ENCODE measurements around the gene CHTF18.

CHTF18 gene

GRCh38 chr16:830871-831570 lies 42.6 kb downstream of the CHTF18 start:
- no peaks in the 10 kb centered on the region for H3K79me1 ChIP-seq (ENCODE audit: low read length)
- no peak overlapping the region for H3K18ac ChIP-seq (ENCODE audit: low read length)
- no peak overlapping the region for H4K8ac ChIP-seq (ENCODE audit: low read depth, low read length)
- no peak for DNase-seq
- H2BK15ac ChIP-seq (replicated peaks; ENCODE audit: low read depth), result no peak overlapping the region
- no CpG with 5 or more reads among the region's 24 CpGs for WGBS (ENCODE audit: extremely low coverage, insufficient coverage, low lambda C conversion rate)
- no peaks in the 10 kb centered on the region for H3K4me1 ChIP-seq (ENCODE audit: control insufficient read depth, low read depth, low read length)
- no peaks in the 10 kb centered on the region for H3K79me2 ChIP-seq (ENCODE audit: control insufficient read depth, insufficient read depth, low read length)
- H3K36me3 ChIP-seq (ENCODE audit: control insufficient read depth, insufficient read depth, low read length), result no peaks in the 10 kb centered on the region
- no peak overlapping the region for H2BK5ac ChIP-seq (ENCODE audit: low read length)
- no peak overlapping the region for H4K5ac ChIP-seq (ENCODE audit: low read length)
- no peak overlapping the region for H3K4me3 ChIP-seq (ENCODE audit: low read length)
- H2BK120ac ChIP-seq (ENCODE audit: low read depth, low read length), result no peak overlapping the region
- no peak overlapping the region for H3K27ac ChIP-seq (ENCODE audit: low read depth, low read length)
- no peak overlapping the region for H3K4ac ChIP-seq (ENCODE audit: low read depth, low read length)
- H3K56ac ChIP-seq (ENCODE audit: low read length), result no peak overlapping the region
- no peak overlapping the region for H3K4me2 ChIP-seq (ENCODE audit: low read length)
- H3K27me3 ChIP-seq (ENCODE audit: insufficient read depth, low read length, poor library complexity), result no peaks in the 10 kb centered on the region
- no peak overlapping the region for H2AK5ac ChIP-seq (ENCODE audit: low read length)
- no peak overlapping the region for H3K9ac ChIP-seq (ENCODE audit: low read length)
- H3K23ac ChIP-seq (ENCODE audit: low read length), result no peak overlapping the region

- Histone ChIP-seq H4K5ac (ENCODE audit: low read length) (no peak overlapping the region), H3K9ac (ENCODE audit: low read length) (no peak overlapping the region), H3K79me2 (ENCODE audit: control insufficient read depth, insufficient read depth, low read length) (no peaks in the 10 kb centered on the region), H3K4me1 (ENCODE audit: control insufficient read depth, low read depth, low read length) (no peaks in the 10 kb centered on the region), H2AK5ac (ENCODE audit: low read length) (no peak overlapping the region), H3K4me3 (ENCODE audit: low read length) (no peak overlapping the region), H3K18ac (ENCODE audit: low read length) (no peak overlapping the region), H2BK5ac (ENCODE audit: low read length) (no peak overlapping the region), H2BK120ac (ENCODE audit: low read depth, low read length) (no peak overlapping the region), H3K4me2 (ENCODE audit: low read length) (no peak overlapping the region), H3K23ac (ENCODE audit: low read length) (no peak overlapping the region), H2BK15ac (replicated peaks; ENCODE audit: low read depth) (no peak overlapping the region), H3K36me3 (ENCODE audit: control insufficient read depth, insufficient read depth, low read length) (no peaks in the 10 kb centered on the region), H3K27ac (ENCODE audit: low read depth, low read length) (no peak overlapping the region), H3K27me3 (ENCODE audit: insufficient read depth, low read length, poor library complexity) (no peaks in the 10 kb centered on the region), H3K79me1 (ENCODE audit: low read length) (no peaks in the 10 kb centered on the region), H3K56ac (ENCODE audit: low read length) (no peak overlapping the region), H4K8ac (ENCODE audit: low read depth, low read length) (no peak overlapping the region), H3K4ac (ENCODE audit: low read depth, low read length) (no peak overlapping the region)
- no peak for DNase-seq
- WGBS (ENCODE audit: extremely low coverage, insufficient coverage, low lambda C conversion rate), result no CpG with 5 or more reads among the region's 27 CpGs
Measured at GRCh38 chr16:831571-832413, 43.4 kb downstream of the CHTF18 start.

GRCh38 chr16:832652-833336 lies 44.4 kb downstream of the CHTF18 start:
- H3K4me1 ChIP-seq (ENCODE audit: control insufficient read depth, low read depth, low read length), result no peaks in the 10 kb centered on the region
- DNase-seq, result no peak
- no peaks in the 10 kb centered on the region for H3K79me2 ChIP-seq (ENCODE audit: control insufficient read depth, insufficient read depth, low read length)
- no peak overlapping the region for H3K18ac ChIP-seq (ENCODE audit: low read length)
- no peak overlapping the region for H3K4me2 ChIP-seq (ENCODE audit: low read length)
- no peak overlapping the region for H2AK5ac ChIP-seq (ENCODE audit: low read length)
- H3K27me3 ChIP-seq (ENCODE audit: insufficient read depth, low read length, poor library complexity), result no peaks in the 10 kb centered on the region
- H3K56ac ChIP-seq (ENCODE audit: low read length), result no peak overlapping the region
- no peak overlapping the region for H3K23ac ChIP-seq (ENCODE audit: low read length)
- no peak overlapping the region for H3K9ac ChIP-seq (ENCODE audit: low read length)
- no peak overlapping the region for H3K4ac ChIP-seq (ENCODE audit: low read depth, low read length)
- H2BK120ac ChIP-seq (ENCODE audit: low read depth, low read length), result no peak overlapping the region
- H3K4me3 ChIP-seq (ENCODE audit: low read length), result no peak overlapping the region
- H4K8ac ChIP-seq (ENCODE audit: low read depth, low read length), result no peak overlapping the region
- no CpG with 5 or more reads among the region's 35 CpGs for WGBS (ENCODE audit: extremely low coverage, insufficient coverage, low lambda C conversion rate)
- H3K36me3 ChIP-seq (ENCODE audit: control insufficient read depth, insufficient read depth, low read length), result no peaks in the 10 kb centered on the region
- no peak overlapping the region for H2BK15ac ChIP-seq (replicated peaks; ENCODE audit: low read depth)
- H3K79me1 ChIP-seq (ENCODE audit: low read length), result no peaks in the 10 kb centered on the region
- H3K27ac ChIP-seq (ENCODE audit: low read depth, low read length), result no peak overlapping the region
- no peak overlapping the region for H4K5ac ChIP-seq (ENCODE audit: low read length)
- H2BK5ac ChIP-seq (ENCODE audit: low read length), result no peak overlapping the region

- H3K4me2 ChIP-seq (ENCODE audit: low read length), result no peak overlapping the region
- DNase-seq, result no peak
- H3K27me3 ChIP-seq (ENCODE audit: insufficient read depth, low read length, poor library complexity), result no peaks in the 10 kb centered on the region
- H3K79me1 ChIP-seq (ENCODE audit: low read length), result no peaks in the 10 kb centered on the region
- H3K23ac ChIP-seq (ENCODE audit: low read length), result no peak overlapping the region
- H3K4me3 ChIP-seq (ENCODE audit: low read length), result no peak overlapping the region
- H3K4ac ChIP-seq (ENCODE audit: low read depth, low read length), result no peak overlapping the region
- H2AK5ac ChIP-seq (ENCODE audit: low read length), result no peak overlapping the region
- no peak overlapping the region for H3K27ac ChIP-seq (ENCODE audit: low read depth, low read length)
- no peaks in the 10 kb centered on the region for H3K79me2 ChIP-seq (ENCODE audit: control insufficient read depth, insufficient read depth, low read length)
- no peak overlapping the region for H4K8ac ChIP-seq (ENCODE audit: low read depth, low read length)
- no peaks in the 10 kb centered on the region for H3K4me1 ChIP-seq (ENCODE audit: control insufficient read depth, low read depth, low read length)
- no CpG with 5 or more reads among the region's 14 CpGs for WGBS (ENCODE audit: extremely low coverage, insufficient coverage, low lambda C conversion rate)
- H3K18ac ChIP-seq (ENCODE audit: low read length), result no peak overlapping the region
- no peak overlapping the region for H3K9ac ChIP-seq (ENCODE audit: low read length)
- no peak overlapping the region for H2BK15ac ChIP-seq (replicated peaks; ENCODE audit: low read depth)
- H3K36me3 ChIP-seq (ENCODE audit: control insufficient read depth, insufficient read depth, low read length), result no peaks in the 10 kb centered on the region
- H4K5ac ChIP-seq (ENCODE audit: low read length), result no peak overlapping the region
- no peak overlapping the region for H3K56ac ChIP-seq (ENCODE audit: low read length)
- no peak overlapping the region for H2BK5ac ChIP-seq (ENCODE audit: low read length)
- no peak overlapping the region for H2BK120ac ChIP-seq (ENCODE audit: low read depth, low read length)
Measured at GRCh38 chr16:833411-833810, 45.0 kb downstream of the CHTF18 start.

GRCh38 chr16:835373-835772 lies 47.0 kb downstream of the CHTF18 start:
- Histone ChIP-seq H2BK120ac (ENCODE audit: low read depth, low read length) (no peak overlapping the region), H3K9ac (ENCODE audit: low read length) (no peak overlapping the region), H3K27me3 (ENCODE audit: insufficient read depth, low read length, poor library complexity) (no peaks in the 10 kb centered on the region), H2BK15ac (replicated peaks; ENCODE audit: low read depth) (no peak overlapping the region), H3K23ac (ENCODE audit: low read length) (no peak overlapping the region), H3K18ac (ENCODE audit: low read length) (no peak overlapping the region), H3K79me1 (ENCODE audit: low read length) (no peaks in the 10 kb centered on the region), H3K4me3 (ENCODE audit: low read length) (no peak overlapping the region), H2AK5ac (ENCODE audit: low read length) (no peak overlapping the region), H2BK5ac (ENCODE audit: low read length) (no peak overlapping the region), H3K79me2 (ENCODE audit: control insufficient read depth, insufficient read depth, low read length) (no peaks in the 10 kb centered on the region), H3K27ac (ENCODE audit: low read depth, low read length) (no peak overlapping the region), H3K36me3 (ENCODE audit: control insufficient read depth, insufficient read depth, low read length) (no peaks in the 10 kb centered on the region), H4K8ac (ENCODE audit: low read depth, low read length) (no peak overlapping the region), H4K5ac (ENCODE audit: low read length) (no peak overlapping the region), H3K56ac (ENCODE audit: low read length) (no peak overlapping the region), H3K4me2 (ENCODE audit: low read length) (no peak overlapping the region), H3K4ac (ENCODE audit: low read depth, low read length) (no peak overlapping the region), H3K4me1 (ENCODE audit: control insufficient read depth, low read depth, low read length) (no peaks in the 10 kb centered on the region)
- DNase-seq, result no peak
- WGBS (ENCODE audit: extremely low coverage, insufficient coverage, low lambda C conversion rate), result no CpG with 5 or more reads among the region's 10 CpGs

Data from mesendoderm (in vitro differentiated cells).